Neural cell (in vitro differentiated cells): ENCODE results near the gene ADD1. TPM values are rescaled to one million over a fixed set of nuclear protein-coding genes. Genes with fewer than 3 reads are reported as not detected.

Source experiments
- H2AFZ ChIP-seq: fragments of 200-600, 300-800 bp; sonication (generic), shearing (Covaris generic); 2 replicates; pipeline ENCODE4 v1.6.0; 2014; ENCODE audit warnings: low read depth, mild to moderate bottlenecking, antibody characterized with exemption, low read length, moderate library complexity
- H3F3A ChIP-seq: fragments of 200-600 bp; shearing (Covaris generic); 2 replicates; pipeline ENCODE4 v1.6.1; 2016; ENCODE audit warnings: mild to moderate bottlenecking, moderate library complexity, mixed read lengths, antibody characterized with exemption, low read length; ENCODE audit not compliant: insufficient read depth, poor library complexity, severe bottlenecking
- H3K27ac ChIP-seq: fragments of 200-600, 300-800 bp; sonication (generic), shearing (Covaris generic); 2 replicates; pipeline ENCODE4 v1.5.1; 2014; ENCODE audit warnings: mild to moderate bottlenecking, low read length, moderate library complexity
- H3K27me3 ChIP-seq: fragments of 300-800, 200-600 bp; sonication (generic), shearing (Covaris generic); 2 replicates; pipeline ENCODE4 v1.6.0; 2014; ENCODE audit warnings: mild to moderate bottlenecking, low read depth, low read length, moderate library complexity; ENCODE audit not compliant: insufficient read depth
- H3K36me3 ChIP-seq: fragments of 300-800, 200-600 bp; sonication (generic), shearing (Covaris generic); 2 replicates; pipeline ENCODE4 v1.5.1; 2014; ENCODE audit warnings: mild to moderate bottlenecking, antibody characterized with exemption, low read length, moderate library complexity; ENCODE audit not compliant: insufficient read depth
- H3K4me2 ChIP-seq: fragments of 300-800, 200-600 bp; sonication (generic), shearing (Covaris generic); 2 replicates; pipeline ENCODE4 v1.6.0; 2014; ENCODE audit warnings: mild to moderate bottlenecking, low read length
- H3K4me3 ChIP-seq: fragments of 300-800, 200-600 bp; sonication (generic), shearing (Covaris generic); 2 replicates; pipeline ENCODE4 v1.5.1; 2014; ENCODE audit warnings: mild to moderate bottlenecking, low read length, moderate library complexity
- H3K79me2 ChIP-seq: fragments of 200-600 bp; shearing (Covaris generic); replicated peaks from 2 replicates; pipeline ENCODE4 v1.6.0; 2014; ENCODE audit warnings: mild to moderate bottlenecking, low read length, moderate library complexity; ENCODE audit not compliant: insufficient read depth
- H3K9ac ChIP-seq: fragments of 300-800, 200-600 bp; sonication (generic), shearing (Covaris generic); 2 replicates; pipeline ENCODE4 v1.6.1; 2016; ENCODE audit warnings: mild to moderate bottlenecking, low read length, mixed read lengths
- H3K9me2 ChIP-seq: fragments of 200-600 bp; shearing (Covaris generic); 2 replicates; pipeline ENCODE4 v1.6.1; 2016; ENCODE audit warnings: mild to moderate bottlenecking, low read length, mixed read lengths; ENCODE audit not compliant: insufficient read depth
- H3K9me3 ChIP-seq: fragments of 200-600, 300-800 bp; sonication (generic), shearing (Covaris generic); 2 replicates; pipeline ENCODE4 v1.6.1; 2016; ENCODE audit warnings: mild to moderate bottlenecking, mixed run types, low read length, moderate library complexity, mixed read lengths
- H4K20me1 ChIP-seq: fragments of 200-600 bp; shearing (Covaris generic); 2 replicates; pipeline ENCODE4 v1.6.1; 2016; ENCODE audit warnings: mild to moderate bottlenecking, mixed run types; ENCODE audit not compliant: insufficient read depth
- EP300 ChIP-seq: fragments of 450-650 bp; conservative IDR thresholded peaks from 2 replicates; pipeline ENCODE4 v1.6.1; 2014; ENCODE audit warnings: antibody characterized with exemption, mild to moderate bottlenecking, moderate library complexity; ENCODE audit not compliant: poor library complexity, severe bottlenecking
- EZH2 ChIP-seq: fragments of 200-600, 300-800 bp; shearing (Covaris generic), sonication (generic); IDR thresholded peaks from 2 replicates; pipeline ENCODE4 v1.6.1; 2014; ENCODE audit warnings: antibody characterized with exemption, low read length, borderline replicate concordance, mild to moderate bottlenecking; ENCODE audit not compliant: insufficient read depth, poor library complexity, severe bottlenecking
- MXI1 ChIP-seq: fragments of 450-650 bp; conservative IDR thresholded peaks from 2 replicates; pipeline ENCODE4 v1.6.1; 2014; ENCODE audit warnings: antibody characterized with exemption, mild to moderate bottlenecking; ENCODE audit not compliant: poor library complexity, severe bottlenecking
- POLR2AphosphoS5 ChIP-seq: IDR thresholded peaks from 2 replicates; pipeline ENCODE4 v1.6.1; 2012
- RAD21 ChIP-seq: fragments of 450-650 bp; conservative IDR thresholded peaks from 2 replicates; pipeline ENCODE4 v1.6.1; 2014; ENCODE audit warnings: antibody characterized with exemption, mild to moderate bottlenecking, moderate library complexity
- SMC3 ChIP-seq: fragments of 450-650 bp; conservative IDR thresholded peaks from 2 replicates; pipeline ENCODE4 v1.6.1; 2014; ENCODE audit warnings: antibody characterized with exemption, mild to moderate bottlenecking, moderate library complexity; ENCODE audit not compliant: poor library complexity
- TAF1 ChIP-seq: IDR thresholded peaks from 2 replicates; pipeline ENCODE4 v1.6.1; 2012; ENCODE audit warnings: low read depth
- polyA plus RNA-seq: library from polyadenylated mRNA; depleted of rRNA; stranded (reverse); fragments of >200 nt; gene quantifications from 2 replicates; pipeline ENCODE4 v1.2.3, GENCODE V29; 2014
- TF ChIP-seq, protein P1 (sequence below): fragments of 450-650 bp; IDR thresholded peaks from 2 replicates; pipeline ENCODE4 v1.5.1; 2014; ENCODE audit warnings: antibody characterized with exemption, mild to moderate bottlenecking, moderate library complexity; ENCODE audit not compliant: poor library complexity, severe bottlenecking
- TF ChIP-seq, protein P2 (sequence below): IDR thresholded peaks from 2 replicates; pipeline ENCODE4 v1.6.1; 2012; ENCODE audit warnings: borderline replicate concordance

The ADD1 gene
- polyA plus RNA-seq, 1 donor from 2014 or later = 190 TPM

DNA sequence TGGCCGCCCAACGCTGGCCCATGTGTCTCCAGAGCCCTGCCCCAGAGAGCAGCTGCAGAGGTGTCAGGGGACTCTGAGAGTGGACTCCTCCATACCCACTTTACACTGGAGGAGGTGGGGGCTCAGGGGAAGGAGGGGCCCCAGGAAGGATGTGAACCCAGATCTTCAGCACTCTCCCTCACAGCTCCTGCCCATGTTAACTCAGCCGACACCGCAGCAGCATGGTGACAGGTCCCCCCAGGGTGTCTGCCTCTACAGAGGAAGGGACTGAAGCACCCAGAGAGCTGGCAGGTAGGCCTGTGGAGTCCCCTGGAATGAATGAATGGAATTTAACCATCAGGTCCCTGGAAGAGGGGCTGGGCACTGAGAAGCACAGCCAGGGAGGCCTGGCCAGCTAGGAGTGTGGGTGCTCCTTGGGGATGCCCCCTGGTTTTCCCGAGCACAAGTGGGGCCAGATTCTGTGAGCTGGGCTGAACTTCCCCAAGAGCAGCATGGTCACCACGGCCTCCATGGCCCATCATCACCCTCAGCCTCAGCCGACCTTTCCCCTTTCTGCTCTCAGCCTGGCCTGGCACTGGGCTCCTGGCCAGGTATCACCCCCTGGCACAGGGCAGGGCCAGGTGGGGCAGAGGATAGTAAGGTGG is 28.9 kb upstream of the ADD1 start:
- Histone ChIP-seq H3K4me3 (no peak overlapping the region), H3K9ac (no peak overlapping the region), H3K27me3 (no peaks in the 10 kb centered on the region), H3K79me2 (peaks cover 14% of the 10 kb centered on the region), H3F3A (no peaks in the 10 kb centered on the region), H2AFZ (no peak overlapping the region), H3K9me3 (no peaks in the 10 kb centered on the region), H3K9me2 (no peaks in the 10 kb centered on the region), H3K36me3 (no peaks in the 10 kb centered on the region), H3K4me2 (no peak overlapping the region), H3K27ac (no peak overlapping the region), H4K20me1 (no peaks in the 10 kb centered on the region)
- TF ChIP-seq EZH2 (no peak), POLR2AphosphoS5 (no peak), SMC3 (no peak), TAF1 (no peak), MXI1 (no peak), RAD21 (no peak), EP300 (no peak)
- TF ChIP-seq, protein P1, sequence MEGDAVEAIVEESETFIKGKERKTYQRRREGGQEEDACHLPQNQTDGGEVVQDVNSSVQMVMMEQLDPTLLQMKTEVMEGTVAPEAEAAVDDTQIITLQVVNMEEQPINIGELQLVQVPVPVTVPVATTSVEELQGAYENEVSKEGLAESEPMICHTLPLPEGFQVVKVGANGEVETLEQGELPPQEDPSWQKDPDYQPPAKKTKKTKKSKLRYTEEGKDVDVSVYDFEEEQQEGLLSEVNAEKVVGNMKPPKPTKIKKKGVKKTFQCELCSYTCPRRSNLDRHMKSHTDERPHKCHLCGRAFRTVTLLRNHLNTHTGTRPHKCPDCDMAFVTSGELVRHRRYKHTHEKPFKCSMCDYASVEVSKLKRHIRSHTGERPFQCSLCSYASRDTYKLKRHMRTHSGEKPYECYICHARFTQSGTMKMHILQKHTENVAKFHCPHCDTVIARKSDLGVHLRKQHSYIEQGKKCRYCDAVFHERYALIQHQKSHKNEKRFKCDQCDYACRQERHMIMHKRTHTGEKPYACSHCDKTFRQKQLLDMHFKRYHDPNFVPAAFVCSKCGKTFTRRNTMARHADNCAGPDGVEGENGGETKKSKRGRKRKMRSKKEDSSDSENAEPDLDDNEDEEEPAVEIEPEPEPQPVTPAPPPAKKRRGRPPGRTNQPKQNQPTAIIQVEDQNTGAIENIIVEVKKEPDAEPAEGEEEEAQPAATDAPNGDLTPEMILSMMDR = no peak
- TF ChIP-seq, protein P2, sequence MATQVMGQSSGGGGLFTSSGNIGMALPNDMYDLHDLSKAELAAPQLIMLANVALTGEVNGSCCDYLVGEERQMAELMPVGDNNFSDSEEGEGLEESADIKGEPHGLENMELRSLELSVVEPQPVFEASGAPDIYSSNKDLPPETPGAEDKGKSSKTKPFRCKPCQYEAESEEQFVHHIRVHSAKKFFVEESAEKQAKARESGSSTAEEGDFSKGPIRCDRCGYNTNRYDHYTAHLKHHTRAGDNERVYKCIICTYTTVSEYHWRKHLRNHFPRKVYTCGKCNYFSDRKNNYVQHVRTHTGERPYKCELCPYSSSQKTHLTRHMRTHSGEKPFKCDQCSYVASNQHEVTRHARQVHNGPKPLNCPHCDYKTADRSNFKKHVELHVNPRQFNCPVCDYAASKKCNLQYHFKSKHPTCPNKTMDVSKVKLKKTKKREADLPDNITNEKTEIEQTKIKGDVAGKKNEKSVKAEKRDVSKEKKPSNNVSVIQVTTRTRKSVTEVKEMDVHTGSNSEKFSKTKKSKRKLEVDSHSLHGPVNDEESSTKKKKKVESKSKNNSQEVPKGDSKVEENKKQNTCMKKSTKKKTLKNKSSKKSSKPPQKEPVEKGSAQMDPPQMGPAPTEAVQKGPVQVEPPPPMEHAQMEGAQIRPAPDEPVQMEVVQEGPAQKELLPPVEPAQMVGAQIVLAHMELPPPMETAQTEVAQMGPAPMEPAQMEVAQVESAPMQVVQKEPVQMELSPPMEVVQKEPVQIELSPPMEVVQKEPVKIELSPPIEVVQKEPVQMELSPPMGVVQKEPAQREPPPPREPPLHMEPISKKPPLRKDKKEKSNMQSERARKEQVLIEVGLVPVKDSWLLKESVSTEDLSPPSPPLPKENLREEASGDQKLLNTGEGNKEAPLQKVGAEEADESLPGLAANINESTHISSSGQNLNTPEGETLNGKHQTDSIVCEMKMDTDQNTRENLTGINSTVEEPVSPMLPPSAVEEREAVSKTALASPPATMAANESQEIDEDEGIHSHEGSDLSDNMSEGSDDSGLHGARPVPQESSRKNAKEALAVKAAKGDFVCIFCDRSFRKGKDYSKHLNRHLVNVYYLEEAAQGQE = no peak

DNA sequence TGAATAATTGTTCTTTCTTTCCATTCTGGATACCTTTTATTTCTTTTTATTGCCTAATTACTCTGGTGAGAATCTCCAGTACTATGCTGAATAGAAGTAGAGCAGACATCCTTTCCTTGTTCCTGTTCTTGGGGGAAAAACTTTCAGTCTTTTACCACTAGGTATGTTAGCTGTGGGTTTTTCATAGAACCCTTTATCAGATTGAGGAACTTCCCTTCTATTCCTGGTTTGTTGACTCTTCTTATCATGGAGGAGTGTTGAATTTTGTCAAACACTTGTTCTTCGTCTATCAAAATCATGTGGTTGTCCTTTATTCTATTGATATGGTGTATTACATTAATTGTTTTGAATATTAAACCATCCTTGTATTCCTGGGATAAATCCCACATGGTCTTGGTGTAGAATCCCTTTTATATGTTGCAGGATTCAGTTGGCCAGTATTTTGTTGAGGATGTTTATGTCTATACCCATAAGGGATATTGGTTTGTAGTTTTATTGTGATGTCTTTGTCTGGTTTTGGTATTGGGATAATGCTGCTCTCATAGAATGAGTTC is 27.2 kb upstream of the ADD1 start:
- TF ChIP-seq EP300 (no peak), RAD21 (no peak), SMC3 (no peak), POLR2AphosphoS5 (no peak), EZH2 (no peak), TAF1 (no peak), MXI1 (no peak)
- TF ChIP-seq, protein P1 = no peak
- TF ChIP-seq, protein P2 = no peak
- H3F3A ChIP-seq = no peaks in the 10 kb centered on the region
- no peaks in the 10 kb centered on the region for H3K27me3 ChIP-seq
- H3K36me3 ChIP-seq = no peaks in the 10 kb centered on the region
- H4K20me1 ChIP-seq = no peaks in the 10 kb centered on the region
- no peaks in the 10 kb centered on the region for H3K9me3 ChIP-seq
- no peak overlapping the region for H3K4me2 ChIP-seq
- peaks cover 20% of the 10 kb centered on the region for H3K79me2 ChIP-seq
- H3K27ac ChIP-seq = no peak overlapping the region
- no peak overlapping the region for H3K9ac ChIP-seq
- no peak overlapping the region for H2AFZ ChIP-seq
- no peaks in the 10 kb centered on the region for H3K9me2 ChIP-seq
- no peak overlapping the region for H3K4me3 ChIP-seq
